ENCODE results near the gene SCO2.

SCO2 gene

DNA sequence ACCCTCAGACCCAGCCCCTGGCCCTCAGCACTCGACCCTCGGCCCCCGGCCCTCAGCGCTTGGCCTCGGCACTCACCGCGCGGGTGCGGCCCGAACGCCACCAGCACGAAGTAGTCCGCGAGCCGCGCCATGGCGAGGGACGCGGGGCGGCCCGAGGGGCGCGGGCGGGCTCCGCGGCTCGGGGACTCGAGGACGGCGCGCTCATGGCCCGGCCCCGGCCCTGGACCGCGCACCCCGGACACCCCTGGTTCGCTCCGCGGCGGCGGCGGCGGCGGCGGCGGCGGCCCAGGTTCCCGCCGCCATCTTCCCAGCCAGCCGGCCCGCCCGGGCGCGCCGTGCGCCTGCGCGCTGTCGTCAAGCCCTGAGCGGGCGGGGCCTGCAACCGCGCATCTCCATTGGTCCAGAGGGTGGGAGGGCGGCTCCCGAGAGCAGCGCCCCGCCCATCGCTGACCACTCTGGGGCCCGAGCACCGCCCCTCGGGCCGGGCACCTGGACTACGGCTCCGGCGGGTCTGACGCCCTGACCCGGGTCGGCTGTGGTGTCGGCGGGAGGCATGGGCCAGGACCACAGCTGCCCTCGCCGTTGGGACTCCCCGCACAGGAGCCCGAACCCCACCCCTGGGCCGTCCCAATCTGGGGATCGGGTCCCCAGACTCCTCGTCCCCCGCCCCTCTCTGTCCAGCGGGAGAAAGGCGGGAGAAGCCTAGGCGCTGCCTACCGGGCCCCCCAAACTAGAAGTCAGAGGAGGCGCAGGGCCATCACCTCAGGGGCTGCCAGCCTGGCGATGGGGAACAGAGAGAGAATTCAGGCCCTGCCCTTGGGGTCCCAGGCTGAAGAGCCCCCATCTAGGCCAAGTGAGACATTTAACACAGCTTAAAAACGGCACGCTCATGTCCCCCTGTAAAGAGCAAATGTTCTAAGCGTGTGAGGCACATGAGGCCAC, 50.4 kb downstream of the SCO2 start, which contains the start of gene SBF1:
Gene SBF1, minus strand, starts transcription at position 326 of the 942 bp plus-strand sequence. Its CDS starts 195 bp downstream, at position 131.
- peak; percentile 85 for DNase-seq

DNA sequence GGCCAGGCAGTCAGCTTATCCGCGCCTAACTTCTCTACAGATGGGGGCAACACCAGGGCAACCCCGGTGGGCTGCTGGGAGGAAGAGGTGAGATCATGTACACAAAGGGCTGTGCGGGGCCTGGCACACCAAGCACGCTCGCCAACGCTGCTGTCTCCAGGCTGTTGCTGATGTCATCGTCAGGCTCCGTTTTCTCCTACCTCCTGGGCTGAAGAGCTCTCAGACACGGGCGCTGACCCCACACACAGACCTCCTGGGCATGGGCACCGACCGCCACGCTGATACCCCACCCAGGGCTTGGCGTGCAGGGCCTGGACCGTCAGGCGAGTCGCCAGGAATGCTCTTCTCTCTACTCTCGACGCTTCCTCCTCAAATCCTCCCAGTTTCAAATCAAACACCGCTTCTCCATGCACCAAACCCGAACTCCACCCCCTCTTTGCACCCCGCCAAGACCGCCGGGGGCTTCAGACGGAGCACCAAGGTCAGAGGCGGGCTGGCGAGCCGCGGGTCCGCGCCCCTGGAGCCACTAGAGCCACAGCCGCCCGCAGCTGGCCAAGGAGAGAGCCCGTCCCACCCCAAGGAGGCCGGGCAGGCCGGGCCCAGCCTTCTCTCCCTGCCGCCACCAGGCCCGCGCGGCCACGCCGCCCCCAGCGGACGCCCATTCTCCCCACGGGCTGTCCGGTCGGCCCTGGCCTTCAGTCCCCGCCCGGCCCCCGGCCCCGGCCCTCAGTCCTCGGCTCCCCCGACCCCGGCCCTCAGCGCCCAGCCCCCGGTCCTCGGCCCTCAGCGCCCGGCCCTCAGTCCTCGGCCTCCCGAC, 51.3 kb downstream of the SCO2 start:
- peak; percentile 29 for DNase-seq

All from fibroblast of skin of abdomen (primary cell).